ENCODE data around the gene CCDC174. TPM values are rescaled to one million over a fixed set of nuclear protein-coding genes. Genes with fewer than 3 reads are reported as not detected.
"Not testable (repeated sequence)": the region's sequence is repeated elsewhere in the genome, so short reads cannot be mapped to it uniquely, and the experiment has no call there.

Gene CCDC174
- total RNA-seq, 1 donor from 2014 or later: 16.0 TPM

DNA sequence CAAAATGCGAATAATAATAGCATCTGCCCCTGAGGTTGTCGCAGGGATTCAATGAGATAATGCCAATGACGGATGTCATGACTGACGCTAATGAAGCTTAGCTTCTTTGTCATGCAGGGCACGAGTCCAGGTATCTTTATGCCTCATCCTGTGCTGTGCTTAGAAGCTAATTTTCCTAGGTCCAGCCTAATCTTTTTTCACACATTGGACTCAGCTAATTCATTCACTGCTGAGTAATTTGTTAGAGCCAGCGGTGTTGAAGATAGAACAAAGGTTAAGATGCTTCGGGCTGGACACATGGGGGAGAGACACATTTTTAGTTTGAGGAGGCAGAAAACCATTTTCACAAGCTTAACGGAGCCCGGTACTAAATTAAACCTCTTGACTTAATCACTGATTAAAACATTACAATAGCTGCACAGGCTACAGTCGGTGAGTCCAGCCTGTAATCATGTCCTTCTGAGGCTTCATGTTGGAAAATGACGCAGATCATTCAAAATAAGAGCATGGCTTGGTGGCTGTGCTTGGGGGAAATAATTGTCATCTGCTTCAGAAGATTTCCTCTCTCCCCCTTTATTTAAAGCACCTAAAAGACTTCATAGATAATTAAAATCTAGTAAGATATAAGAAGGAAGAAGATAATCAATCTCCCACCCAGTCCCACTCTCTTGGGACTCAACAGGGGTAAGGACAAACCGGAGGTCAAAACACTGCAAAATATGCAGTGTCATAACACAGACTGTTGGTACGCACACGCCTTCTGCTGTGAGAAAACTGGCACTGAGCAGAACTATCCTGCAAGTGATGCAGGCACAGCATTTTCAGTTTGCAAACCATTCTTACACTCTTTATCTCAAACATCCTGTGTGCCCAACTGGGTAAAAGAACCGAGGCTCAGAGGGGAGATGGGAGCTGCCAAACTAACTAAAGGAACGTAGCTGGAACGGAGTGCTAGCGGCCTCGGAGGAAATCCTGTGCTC, 3.3 kb upstream of the CCDC174 start:
- Mint-ChIP-seq H3K4me1 (peaks cover 26% of the 10 kb centered on the region), H3K4me3 (no peak overlapping the region), H3K27ac (no peak overlapping the region), H3K9me3 (peaks cover 5% of the 10 kb centered on the region), H3K36me3 (ENCODE audit: low read depth) (peaks cover 15% of the 10 kb centered on the region), H3K27me3 (peaks cover 6% of the 10 kb centered on the region)
- DNase-seq: no peak
- intact Hi-C loops (cut with micrococcal nuclease): no loop called here

DNA sequence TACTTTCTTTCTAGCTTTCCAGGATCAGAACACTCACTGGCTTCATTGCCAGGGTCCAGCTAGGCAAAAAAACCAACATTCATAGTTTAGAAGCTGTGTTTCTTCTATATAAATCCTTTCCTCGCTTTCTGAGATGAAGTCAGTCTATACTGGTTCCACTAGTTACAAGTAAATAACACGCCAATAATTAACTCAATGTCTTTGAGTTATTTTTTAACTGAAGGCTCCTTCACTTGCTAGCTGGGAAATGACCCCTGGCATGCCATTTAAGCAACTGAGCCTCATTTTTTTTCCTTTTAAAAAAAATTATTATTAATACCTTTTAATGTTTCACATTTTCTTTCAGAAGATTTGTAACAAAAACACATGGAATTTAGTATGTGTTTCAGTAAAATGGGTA, 2.1 kb upstream of the CCDC174 start:
- intact Hi-C loops (cut with micrococcal nuclease): no loop called here
- H3K4me3 Mint-ChIP-seq: no peak overlapping the region
- H3K9me3 Mint-ChIP-seq: peaks cover 5% of the 10 kb centered on the region

DNA sequence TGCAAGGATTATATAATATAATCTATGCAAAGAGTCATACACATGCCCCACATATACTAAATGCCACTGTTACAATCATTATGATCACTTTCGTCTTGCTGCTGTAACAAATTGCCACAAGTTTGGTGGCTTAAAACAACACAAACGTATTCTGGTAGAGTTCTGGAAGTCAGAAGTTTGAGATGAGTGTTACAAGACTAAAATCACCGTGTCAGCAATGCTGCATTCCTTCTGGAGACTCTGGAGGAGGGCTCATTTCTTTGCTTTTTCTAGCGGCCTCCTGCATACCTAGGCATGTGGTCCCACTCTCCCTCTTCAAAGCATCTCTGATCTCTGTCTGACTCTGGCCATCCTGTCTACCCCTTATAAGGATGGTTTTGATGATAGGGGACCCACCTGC, 1.4 kb upstream of the CCDC174 start:
- Mint-ChIP-seq H3K4me1 (peaks cover 36% of the 10 kb centered on the region), H3K9me3 (peaks cover 5% of the 10 kb centered on the region), H3K27ac (peak overlapping the region; percentile 95), H3K4me3 (peak overlapping the region; percentile 100), H3K27me3 (peaks cover 3% of the 10 kb centered on the region), H3K36me3 (ENCODE audit: low read depth) (peaks cover 22% of the 10 kb centered on the region)
- intact Hi-C loops (cut with micrococcal nuclease): loop anchor here (2.0 to 10.0 kb wide), 4 partner anchors 415 to 1615 kb away; partner anchors contain the start of genes DPH3, MRPS25, OXNAD1 and RBSN
- DNase-seq: no peak

More for the DNA sequence above, 2.1 kb upstream of the CCDC174 start:
- peaks cover 19% of the 10 kb centered on the region for H3K36me3 Mint-ChIP-seq (ENCODE audit: low read depth)
- DNase-seq: no peak
- H3K27ac Mint-ChIP-seq: no peak overlapping the region
- peaks cover 3% of the 10 kb centered on the region for H3K27me3 Mint-ChIP-seq
- H3K4me1 Mint-ChIP-seq: peaks cover 35% of the 10 kb centered on the region

GRCh38 chr3:14652360-14652907, 872 bp downstream of the CCDC174 start:
- intact Hi-C loops (cut with micrococcal nuclease): loop anchor here (5.0 to 10.0 kb wide), 3 partner anchors 412 to 1612 kb away; partner anchors contain the start of genes DPH3, MRPS25 and OXNAD1
- peaks cover 42% of the 10 kb centered on the region for H3K4me1 Mint-ChIP-seq
- H3K27me3 Mint-ChIP-seq, DNase-seq, H3K9me3 Mint-ChIP-seq: not testable (repeated sequence)
- peak overlapping the region; percentile 95 for H3K27ac Mint-ChIP-seq
- peak overlapping the region; percentile 100 for H3K4me3 Mint-ChIP-seq
- peaks cover 41% of the 10 kb centered on the region for H3K36me3 Mint-ChIP-seq (ENCODE audit: low read depth)

DNA sequence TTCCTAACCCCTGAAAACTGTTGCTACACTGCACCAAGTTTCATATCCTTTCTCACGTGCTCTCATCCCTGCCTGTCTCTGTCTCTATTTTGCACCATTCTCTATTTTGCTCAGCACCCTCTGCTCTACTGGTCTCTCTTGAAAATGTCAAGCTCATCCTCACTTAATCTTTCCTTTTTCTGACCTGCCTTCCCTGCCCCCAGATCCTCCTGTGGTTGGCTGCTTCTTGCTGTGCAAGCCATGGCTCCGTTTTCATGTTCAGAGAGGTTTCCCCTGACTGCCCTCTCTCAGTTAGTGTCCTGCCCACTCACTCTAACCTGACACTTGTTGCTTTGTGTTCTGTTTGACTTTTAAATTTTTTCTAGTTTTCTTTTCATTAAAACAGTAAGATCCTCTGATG, 6.0 kb downstream of the CCDC174 start:
- H3K36me3 Mint-ChIP-seq (ENCODE audit: low read depth): peaks cover 65% of the 10 kb centered on the region
- H3K27me3 Mint-ChIP-seq: no peaks in the 10 kb centered on the region
- H3K4me1 Mint-ChIP-seq: peaks cover 24% of the 10 kb centered on the region
- intact Hi-C loops (cut with micrococcal nuclease): loop anchor here (10.0 kb wide), 2 partner anchors 407 to 1607 kb away; partner anchors contain the start of genes DPH3, MRPS25 and OXNAD1
- DNase-seq: no peak
- H3K4me3 Mint-ChIP-seq: no peak overlapping the region
- peak overlapping the region; percentile 19 for H3K27ac Mint-ChIP-seq
- H3K9me3 Mint-ChIP-seq: no peaks in the 10 kb centered on the region

DNA sequence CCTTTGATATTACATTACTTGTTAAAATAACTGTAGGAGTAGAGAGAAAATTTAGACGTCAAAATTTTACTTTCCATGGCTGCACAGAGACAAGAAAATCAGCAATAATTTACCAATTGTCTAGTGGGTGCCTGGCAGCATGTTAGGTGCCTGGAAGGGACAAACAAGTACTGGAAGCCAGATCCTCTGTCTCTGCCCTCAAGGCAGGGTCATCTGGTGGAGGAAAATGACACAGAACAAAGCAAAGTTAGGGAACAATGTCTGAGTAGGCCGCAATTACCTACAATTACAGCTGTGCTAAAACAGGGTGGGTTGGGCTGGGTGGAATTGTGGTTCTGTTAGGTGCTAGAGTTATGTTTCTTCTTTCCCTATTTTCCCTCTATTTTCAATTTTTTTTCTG, 7.4 kb downstream of the CCDC174 start:
- H3K9me3 Mint-ChIP-seq: no peaks in the 10 kb centered on the region
- H3K36me3 Mint-ChIP-seq (ENCODE audit: low read depth): peaks cover 74% of the 10 kb centered on the region
- peaks cover 11% of the 10 kb centered on the region for H3K4me1 Mint-ChIP-seq
- no peak overlapping the region for H3K4me3 Mint-ChIP-seq
- no peaks in the 10 kb centered on the region for H3K27me3 Mint-ChIP-seq
- intact Hi-C loops (cut with micrococcal nuclease): loop anchor here (10.0 kb wide), 2 partner anchors 406 to 1606 kb away; partner anchors contain the start of genes DPH3, MRPS25 and OXNAD1
- no peak for DNase-seq
- H3K27ac Mint-ChIP-seq: no peak overlapping the region

DNA sequence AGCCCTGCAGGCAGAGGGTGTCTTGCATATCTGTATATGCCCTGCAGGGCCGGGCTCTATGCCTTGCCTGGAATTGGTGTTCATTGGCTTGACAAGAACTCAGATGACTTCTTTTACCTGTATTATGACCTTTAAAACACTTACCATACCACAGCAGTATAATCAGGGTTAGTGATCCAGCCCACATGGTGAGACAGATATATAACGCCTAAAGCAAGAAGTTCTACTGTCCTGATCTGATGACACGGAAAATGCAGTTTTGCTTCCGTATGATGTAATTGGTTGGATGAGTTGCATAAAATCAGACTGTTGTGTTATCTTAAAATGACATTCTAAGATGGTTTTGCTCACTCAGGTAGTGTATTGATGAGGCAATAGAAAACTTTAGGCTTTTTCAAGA, 9.4 kb downstream of the CCDC174 start:
- intact Hi-C loops (cut with micrococcal nuclease): no loop called here
- Mint-ChIP-seq H3K36me3 (ENCODE audit: low read depth) (peaks cover 77% of the 10 kb centered on the region), H3K27me3 (no peaks in the 10 kb centered on the region), H3K4me3 (no peak overlapping the region), H3K9me3 (no peaks in the 10 kb centered on the region), H3K27ac (no peak overlapping the region), H3K4me1 (peaks cover 7% of the 10 kb centered on the region)
- DNase-seq: no peak

- H3K9me3 Mint-ChIP-seq: no peaks in the 10 kb centered on the region
- no peak for DNase-seq
- no peaks in the 10 kb centered on the region for H3K4me1 Mint-ChIP-seq
- H3K4me3 Mint-ChIP-seq: no peak overlapping the region
- intact Hi-C loops (cut with micrococcal nuclease): no loop called here
- H3K27ac Mint-ChIP-seq: no peak overlapping the region
- H3K27me3 Mint-ChIP-seq: no peaks in the 10 kb centered on the region
- H3K36me3 Mint-ChIP-seq (ENCODE audit: low read depth): peaks cover 74% of the 10 kb centered on the region
Measured at GRCh38 chr3:14663396-14664135, 12.0 kb downstream of the CCDC174 start.

- H3K27ac Mint-ChIP-seq: no peak overlapping the region
- no peaks in the 10 kb centered on the region for H3K27me3 Mint-ChIP-seq
Measured at GRCh38 chr3:14664170-14664569, 12.6 kb downstream of the CCDC174 start.

GRCh38 chr3:14672588-14672987, 21.0 kb downstream of the CCDC174 start:
- Mint-ChIP-seq H3K27me3 (no peaks in the 10 kb centered on the region), H3K27ac (no peak overlapping the region), H3K4me1 (peaks cover 2% of the 10 kb centered on the region), H3K4me3 (no peak overlapping the region), H3K36me3 (ENCODE audit: low read depth) (peaks cover 56% of the 10 kb centered on the region), H3K9me3 (no peaks in the 10 kb centered on the region)
- intact Hi-C loops (cut with micrococcal nuclease): no loop called here
- no peak for DNase-seq

More at GRCh38 chr3:14664170-14664569, 12.6 kb downstream of the CCDC174 start:
- H3K9me3 Mint-ChIP-seq: no peaks in the 10 kb centered on the region
- no peak overlapping the region for H3K4me3 Mint-ChIP-seq
- peaks cover 75% of the 10 kb centered on the region for H3K36me3 Mint-ChIP-seq (ENCODE audit: low read depth)
- intact Hi-C loops (cut with micrococcal nuclease): no loop called here
- DNase-seq: no peak
- H3K4me1 Mint-ChIP-seq: no peaks in the 10 kb centered on the region

- H3K27me3 Mint-ChIP-seq: no peaks in the 10 kb centered on the region
- no peaks in the 10 kb centered on the region for H3K9me3 Mint-ChIP-seq
- peaks cover 2% of the 10 kb centered on the region for H3K4me1 Mint-ChIP-seq
- H3K27ac Mint-ChIP-seq: no peak within 1 kb of the TSS
- no peak within 1 kb of the TSS for H3K4me3 Mint-ChIP-seq
- intact Hi-C loops (cut with micrococcal nuclease): no loop called here
- DNase-seq: no peak
- H3K36me3 Mint-ChIP-seq (ENCODE audit: low read depth): peaks cover 42% of the 10 kb centered on the region
Measured at GRCh38 chr3:14674841-14675240, 23.3 kb downstream of the CCDC174 start, which contains the start of gene C3orf20. Gene C3orf20, plus strand, starts transcription at chr3:14675141. Its CDS starts 7,573 bp downstream, at chr3:14682714.

- Mint-ChIP-seq H3K27ac (no peak overlapping the region), H3K36me3 (ENCODE audit: low read depth) (peaks cover 26% of the 10 kb centered on the region), H3K4me1 (no peaks in the 10 kb centered on the region), H3K9me3 (no peaks in the 10 kb centered on the region), H3K4me3 (no peak overlapping the region), H3K27me3 (no peaks in the 10 kb centered on the region)
- intact Hi-C loops (cut with micrococcal nuclease): no loop called here
- no peak for DNase-seq
Measured at GRCh38 chr3:14676881-14677280, 25.3 kb downstream of the CCDC174 start.

DNA sequence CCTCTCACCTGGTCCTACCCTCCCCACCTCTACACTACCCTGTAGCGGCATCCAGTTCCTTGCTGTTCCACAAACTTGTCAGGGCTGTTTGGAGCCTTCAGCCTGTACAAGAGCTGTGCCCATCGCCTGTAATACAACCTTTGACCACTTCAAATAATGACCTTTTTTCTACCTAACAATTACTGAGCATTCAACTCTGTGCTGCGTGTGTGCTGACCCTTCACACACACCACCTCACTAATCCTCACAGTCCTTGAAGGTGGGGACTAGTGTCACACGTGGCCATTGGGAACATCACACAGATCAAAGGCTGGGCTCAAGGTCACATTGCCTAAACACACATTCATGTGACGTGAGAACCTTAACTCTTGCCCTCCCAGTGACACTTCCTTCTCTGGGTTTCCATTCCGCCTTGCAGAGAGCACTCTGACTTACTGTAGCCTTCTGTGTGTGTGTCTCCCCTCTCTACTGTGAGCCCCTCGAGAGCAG, 26.5 kb downstream of the CCDC174 start:
- DNase-seq: no peak
- H3K27ac Mint-ChIP-seq: no peak overlapping the region
- no peaks in the 10 kb centered on the region for H3K27me3 Mint-ChIP-seq
- H3K4me3 Mint-ChIP-seq: no peak overlapping the region
- intact Hi-C loops (cut with micrococcal nuclease): no loop called here
- H3K4me1 Mint-ChIP-seq: no peaks in the 10 kb centered on the region
- no peaks in the 10 kb centered on the region for H3K9me3 Mint-ChIP-seq
- H3K36me3 Mint-ChIP-seq (ENCODE audit: low read depth): peaks cover 20% of the 10 kb centered on the region

All from activated CD4-positive, alpha-beta T cell treated with anti-CD3 and anti-CD28 coated beads, Interleukin-2, amount 10 ng/mL, durations not matched to agents 24 days and 14 days (primary cell).